Measurements from ENCODE around the gene APOC4.

The APOC4 gene

GRCh38 chr19:44993526-44993925, 51.5 kb downstream of the APOC4 start:
- H3K4me3 ChIP-seq (ENCODE audit: low read depth, low read length): no peak overlapping the region
- DNase-seq (ENCODE audit: low read depth, low spot score): no peak
- in situ Hi-C loops (cut with HindIII; ENCODE audit: low sequenced_read_pairs): no loop called here
- no peak for TF ChIP-seq CTCF (IDR thresholded peaks at IDR 0.05; ENCODE audit: low read depth, low read length)

GRCh38 chr19:44993926-44994537, 52.0 kb downstream of the APOC4 start:
- in situ Hi-C loops (cut with HindIII; ENCODE audit: low sequenced_read_pairs): no loop called here
- TF ChIP-seq CTCF (IDR thresholded peaks at IDR 0.05; ENCODE audit: low read depth, low read length): no peak
- H3K4me3 ChIP-seq (ENCODE audit: low read depth, low read length): no peak overlapping the region
- no peak for DNase-seq (ENCODE audit: low read depth, low spot score)
